HG03175 (cell line): ENCODE data around the gene SRSF1.
"Not testable (repeated sequence)": the region's sequence is repeated elsewhere in the genome, so short reads cannot be mapped to it uniquely, and the experiment has no call there.

Experiments
- ATAC-seq: cut with Tn5 transposase; IDR thresholded peaks from one replicate; pipeline ENCODE4 v1.9.1; 2021; ENCODE audit warnings: mild to moderate bottlenecking, moderate library complexity; ENCODE audit not compliant: unreplicated experiment

Gene SRSF1

DNA sequence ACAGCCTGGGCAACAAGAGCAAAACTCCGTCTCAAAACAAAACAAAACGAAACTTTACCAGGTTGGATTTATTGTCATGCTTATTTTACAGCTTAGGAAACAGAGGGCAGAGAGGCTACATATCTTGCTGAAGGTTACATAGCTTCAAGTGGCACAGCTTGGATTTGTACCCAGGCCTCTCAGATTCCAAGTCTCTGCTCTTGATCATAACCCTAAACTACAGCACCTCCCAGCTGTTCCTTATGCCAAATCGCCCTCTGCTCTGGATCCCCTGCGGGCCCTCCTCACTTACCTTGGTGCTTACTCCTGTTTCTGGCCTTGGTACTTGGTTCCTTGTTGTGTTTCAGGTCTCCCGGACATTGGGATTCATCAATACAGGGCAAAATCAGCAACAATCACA, 40.2 kb downstream of the SRSF1 start:
- no peak for ATAC-seq

DNA sequence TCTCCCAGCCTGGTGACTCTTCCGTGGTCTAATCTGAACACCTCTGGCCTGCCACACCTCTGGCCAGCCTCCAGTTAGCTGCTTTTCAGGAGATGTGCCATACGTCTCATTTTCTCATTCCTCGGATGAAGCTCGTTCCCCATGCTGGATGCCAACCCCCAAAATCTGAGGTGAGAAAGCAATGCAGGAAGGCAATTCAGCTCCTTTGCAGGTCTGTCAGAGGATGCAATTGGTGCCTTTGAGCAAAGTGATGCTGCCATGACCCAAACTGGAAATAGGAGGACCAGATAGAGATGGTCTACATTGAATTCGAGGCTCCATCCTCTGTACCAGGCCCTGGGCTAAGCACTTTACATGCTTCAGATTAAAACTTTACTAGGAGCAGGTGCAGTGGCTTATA, 40.8 kb downstream of the SRSF1 start:
- ATAC-seq, result no peak

DNA sequence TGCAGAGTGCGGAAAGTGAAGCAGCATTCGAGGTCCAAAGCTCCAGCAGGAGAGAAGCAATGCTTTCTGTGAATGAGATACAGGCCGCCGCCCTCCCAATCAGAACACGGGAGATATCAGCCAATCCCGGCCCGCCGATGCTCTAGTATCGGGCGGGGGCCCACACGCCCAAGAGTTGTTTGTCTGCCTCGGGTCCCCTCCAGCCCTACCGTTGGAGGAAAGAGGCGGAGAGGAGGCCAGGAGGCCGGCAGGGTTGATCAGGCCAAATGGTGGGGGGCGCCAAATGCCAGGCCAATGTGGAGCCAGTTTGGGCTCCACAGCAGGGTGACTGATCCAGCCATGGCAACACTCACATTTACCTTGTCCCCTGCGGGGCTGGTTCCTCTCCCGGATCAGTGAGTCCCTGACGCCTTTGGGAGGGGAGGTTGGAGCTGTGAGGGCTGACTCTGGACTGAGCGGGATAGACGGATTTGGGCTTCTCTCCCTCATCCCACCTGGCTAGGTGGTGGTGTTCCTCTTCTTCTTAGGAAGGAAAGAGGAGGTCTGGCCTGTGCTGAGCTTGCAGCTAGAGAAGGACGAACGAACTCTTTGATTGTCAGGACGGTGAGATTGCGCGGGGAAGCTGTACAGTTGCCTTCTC, 41.4 kb downstream of the SRSF1 start:
- no peak for ATAC-seq

DNA sequence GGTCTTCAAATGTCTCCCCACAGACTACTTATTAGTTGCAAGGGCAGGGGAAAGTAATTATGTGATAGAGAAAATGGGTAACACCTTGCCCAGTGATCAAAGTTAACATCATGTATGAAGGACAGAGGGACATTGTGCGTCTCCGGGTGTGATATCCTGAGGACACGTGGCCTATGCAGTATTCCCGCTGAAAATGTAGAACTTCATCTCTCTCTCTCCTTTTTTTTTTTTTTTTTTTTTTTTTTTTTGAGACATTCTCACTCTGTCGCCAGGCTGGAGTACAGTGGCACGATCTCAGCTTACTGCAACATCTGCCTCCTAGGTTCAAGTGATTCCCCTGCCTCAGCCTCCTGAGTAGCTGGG, 43.9 kb downstream of the SRSF1 start:
- ATAC-seq, result no peak

DNA sequence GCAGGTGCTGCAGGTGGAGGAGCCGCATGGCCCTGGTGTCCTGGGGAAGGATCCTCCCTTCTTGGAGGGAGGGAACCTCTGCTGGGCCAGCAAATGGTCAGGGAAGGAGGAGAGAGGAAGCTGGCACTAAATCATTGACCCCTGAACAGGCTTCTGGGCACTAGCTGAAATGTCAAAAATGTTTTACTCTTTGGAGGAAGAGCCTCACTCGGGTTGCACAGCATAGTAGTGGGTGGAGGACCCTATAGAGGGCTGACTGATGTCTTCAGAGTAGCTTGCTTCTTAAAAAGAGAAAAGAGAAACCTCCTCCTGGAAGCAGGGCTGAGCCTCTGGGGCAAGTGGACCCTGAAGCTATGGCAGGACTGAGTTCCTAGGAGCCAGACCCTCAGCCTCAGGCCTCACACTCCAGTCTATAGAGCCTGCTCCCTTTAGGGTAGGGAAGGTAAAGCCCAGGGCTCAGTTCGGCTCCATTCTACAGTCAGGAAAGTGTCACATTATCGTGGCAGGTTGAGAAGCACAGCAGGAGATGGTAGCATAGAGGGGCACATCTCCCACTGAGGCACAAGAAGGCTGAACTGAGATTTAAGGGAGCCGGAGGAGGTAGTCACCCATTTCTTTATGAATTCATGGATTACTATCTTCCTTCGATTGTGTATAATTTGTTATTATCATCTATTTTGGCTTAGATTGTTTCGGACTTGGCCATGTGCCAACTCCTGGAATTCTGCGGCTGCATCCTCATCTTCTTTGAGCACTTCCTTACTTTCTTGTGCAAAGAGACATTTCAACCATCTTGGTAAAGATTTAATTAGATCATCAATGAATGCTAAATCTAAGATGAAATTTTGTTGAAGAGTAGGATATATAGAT, 44.5 kb downstream of the SRSF1 start:
- no peak for ATAC-seq

DNA sequence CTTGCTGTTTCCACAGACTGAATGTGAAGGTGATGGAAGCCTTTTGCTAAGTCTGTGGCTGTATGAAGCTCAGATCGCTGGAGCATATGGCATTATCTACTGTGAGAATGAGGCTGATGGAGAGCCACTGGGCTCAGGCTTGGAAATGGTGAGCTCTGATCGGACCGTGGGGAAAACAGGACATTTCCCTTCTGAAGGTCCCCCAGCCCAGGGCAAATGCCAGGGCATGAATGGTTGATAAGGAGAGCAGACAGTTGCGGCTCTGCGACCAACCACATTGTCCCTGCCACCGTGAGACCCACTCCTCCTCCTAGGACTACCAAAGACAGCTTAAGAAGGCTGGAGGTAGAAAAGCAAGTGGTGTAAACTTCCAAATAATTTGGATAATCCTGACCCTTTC, 47.1 kb downstream of the SRSF1 start:
- no peak for ATAC-seq

DNA sequence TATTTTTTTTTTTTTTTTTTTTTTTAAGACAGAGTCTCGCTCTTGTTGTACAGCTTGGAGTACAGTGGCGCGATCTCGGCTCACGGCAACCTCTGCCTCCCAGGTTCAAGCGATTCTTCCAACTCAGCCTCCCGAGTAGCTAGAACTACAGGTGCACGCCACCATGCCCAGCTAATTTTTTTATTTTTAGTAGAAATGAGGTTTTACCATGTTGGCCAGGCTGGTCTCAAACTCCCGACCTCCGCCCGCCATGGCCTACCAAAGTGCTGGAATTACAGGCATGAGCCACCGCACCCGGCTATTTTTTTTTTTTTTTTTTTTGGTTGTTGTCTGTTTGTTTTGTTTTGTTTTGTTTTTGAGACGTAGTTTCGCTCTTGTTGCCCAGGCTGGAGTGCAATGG, 48.7 kb downstream of the SRSF1 start:
- not testable (repeated sequence) for ATAC-seq

DNA sequence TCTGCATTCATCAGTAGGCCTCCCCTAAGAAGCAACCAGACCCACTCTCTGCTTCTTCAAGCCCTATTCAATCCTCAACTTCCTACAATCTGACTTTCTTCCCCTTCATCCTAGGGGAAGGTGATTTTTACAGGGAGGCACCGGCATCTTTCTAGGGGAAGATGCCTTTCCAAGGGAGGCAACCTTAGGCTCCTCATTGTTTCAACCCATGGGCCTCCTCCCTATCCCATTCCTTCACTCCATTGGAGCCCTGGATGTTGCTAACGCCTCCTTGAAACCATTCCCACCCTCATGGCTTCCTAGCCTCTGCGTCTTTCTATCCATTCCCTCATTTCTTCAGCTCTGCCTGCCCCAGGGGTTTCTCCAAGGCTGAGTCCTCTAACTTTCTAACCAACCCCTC, 49.2 kb downstream of the SRSF1 start:
- ATAC-seq, result no peak

DNA sequence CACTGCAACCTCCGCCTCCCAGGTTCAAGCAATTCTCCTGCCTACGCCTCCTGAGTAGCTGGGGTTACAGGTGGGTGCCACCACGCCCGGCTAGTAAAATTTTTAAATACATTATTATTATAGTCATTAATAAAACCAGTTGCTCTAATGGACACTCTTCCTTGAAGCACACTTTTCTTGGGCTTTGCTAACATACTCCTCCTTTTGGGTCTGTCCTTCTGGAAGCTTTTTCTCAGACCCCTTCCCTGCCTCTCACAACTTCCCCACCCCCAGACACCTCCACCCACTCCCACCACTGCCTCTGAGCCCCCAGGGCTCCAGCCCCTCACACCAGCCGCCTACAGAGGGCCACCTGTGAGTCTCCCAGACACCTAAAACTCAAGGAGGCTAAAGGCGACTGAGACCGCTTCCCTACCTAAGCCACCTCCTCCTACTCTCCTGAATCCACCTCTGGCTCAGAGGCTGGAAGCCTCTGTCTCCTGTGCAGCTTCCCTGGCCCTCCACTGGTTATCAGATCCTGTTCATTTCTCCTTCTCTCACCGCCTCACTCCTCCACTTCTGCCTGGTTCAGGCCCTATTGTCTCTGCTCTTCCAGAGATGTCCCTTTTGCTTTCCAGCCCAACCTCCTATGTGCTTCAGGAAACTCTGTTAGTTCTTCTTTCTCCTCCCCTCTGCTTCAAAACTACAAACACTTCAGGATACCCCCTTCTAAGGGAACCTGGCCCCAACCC, 49.8 kb downstream of the SRSF1 start:
- no peak for ATAC-seq

DNA sequence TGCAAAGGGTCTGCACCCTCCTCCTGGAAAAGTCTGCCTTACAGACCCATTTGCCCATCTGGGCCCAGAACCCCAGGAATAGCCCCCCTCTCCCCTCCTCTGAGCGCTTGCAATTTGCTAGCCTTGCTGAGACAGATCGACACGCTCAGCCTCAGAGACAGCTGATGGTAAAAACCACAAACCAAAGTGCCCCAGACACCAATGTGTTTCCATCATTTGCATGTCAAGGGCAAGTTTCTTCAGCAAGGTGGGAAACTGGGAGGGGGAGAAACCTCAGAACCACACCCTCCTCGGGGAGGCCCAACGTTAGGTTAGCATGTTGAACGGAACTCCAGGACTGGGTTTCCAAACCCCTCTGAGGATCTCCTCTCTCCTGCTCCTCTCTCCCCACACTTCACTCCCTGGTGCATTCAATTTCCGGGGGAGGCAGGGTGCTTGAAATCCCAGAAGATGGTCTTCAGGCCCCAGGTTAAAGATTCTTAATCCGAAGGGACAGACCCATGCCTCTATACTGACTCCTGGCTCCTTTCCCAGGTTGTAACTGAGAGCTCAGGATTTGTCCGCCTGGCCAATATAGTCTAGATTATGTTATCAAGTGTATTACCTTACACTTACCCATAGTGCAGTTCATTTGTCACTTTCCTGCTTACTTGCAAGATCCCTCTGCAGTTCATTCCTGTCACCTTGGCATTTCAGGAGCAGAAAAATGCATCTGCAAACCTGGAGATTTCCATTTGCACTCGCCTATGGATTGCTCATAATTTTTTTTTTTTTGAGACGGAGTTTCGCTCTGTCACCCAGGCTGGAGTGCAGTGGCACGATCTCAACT, 50.5 kb downstream of the SRSF1 start:
- no peak for ATAC-seq

DNA sequence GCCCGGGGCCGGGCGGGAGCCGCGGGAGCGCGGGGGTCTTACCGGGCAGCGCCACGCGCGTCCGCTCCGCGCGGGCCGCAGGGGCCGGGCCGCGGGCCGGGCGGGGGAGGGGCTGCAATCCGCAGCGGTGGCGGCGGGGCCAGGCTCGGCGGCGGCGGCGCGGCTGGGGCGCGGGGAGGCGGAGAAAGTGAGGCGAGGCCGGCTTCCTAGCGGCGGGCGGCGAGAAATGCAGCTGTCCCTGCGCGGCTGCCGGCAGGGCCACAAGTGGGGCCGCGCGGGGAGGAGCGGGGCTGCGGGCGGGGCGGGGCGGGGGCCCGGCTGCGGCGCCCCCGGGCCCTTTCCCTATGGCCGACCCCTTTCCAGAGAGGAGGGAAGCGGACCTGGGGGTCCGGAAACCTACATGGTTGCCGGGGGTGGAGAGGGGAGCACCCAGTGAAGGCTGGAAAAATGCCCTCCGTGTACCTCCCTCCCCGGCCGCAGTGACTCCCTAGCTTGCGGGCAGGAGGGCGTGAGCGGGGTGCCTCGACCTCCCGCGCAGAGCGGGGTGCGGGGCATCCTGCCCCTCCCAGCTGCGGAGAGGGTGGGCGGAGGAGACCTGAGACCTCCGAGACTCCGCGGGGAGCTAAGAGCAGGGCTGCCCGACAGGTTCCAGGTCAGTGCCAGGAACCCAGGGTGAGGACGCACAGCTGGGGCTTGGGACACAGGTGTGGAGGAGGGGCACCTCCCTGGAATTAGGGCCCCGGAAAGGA, 51.7 kb downstream of the SRSF1 start, which contains the start of gene CUEDC1:
Gene CUEDC1 (minus strand): TSS at position 230 of the 749 bp plus-strand sequence. CDS start 69,848 bp downstream, outside the sequence.
- no peak for ATAC-seq

DNA sequence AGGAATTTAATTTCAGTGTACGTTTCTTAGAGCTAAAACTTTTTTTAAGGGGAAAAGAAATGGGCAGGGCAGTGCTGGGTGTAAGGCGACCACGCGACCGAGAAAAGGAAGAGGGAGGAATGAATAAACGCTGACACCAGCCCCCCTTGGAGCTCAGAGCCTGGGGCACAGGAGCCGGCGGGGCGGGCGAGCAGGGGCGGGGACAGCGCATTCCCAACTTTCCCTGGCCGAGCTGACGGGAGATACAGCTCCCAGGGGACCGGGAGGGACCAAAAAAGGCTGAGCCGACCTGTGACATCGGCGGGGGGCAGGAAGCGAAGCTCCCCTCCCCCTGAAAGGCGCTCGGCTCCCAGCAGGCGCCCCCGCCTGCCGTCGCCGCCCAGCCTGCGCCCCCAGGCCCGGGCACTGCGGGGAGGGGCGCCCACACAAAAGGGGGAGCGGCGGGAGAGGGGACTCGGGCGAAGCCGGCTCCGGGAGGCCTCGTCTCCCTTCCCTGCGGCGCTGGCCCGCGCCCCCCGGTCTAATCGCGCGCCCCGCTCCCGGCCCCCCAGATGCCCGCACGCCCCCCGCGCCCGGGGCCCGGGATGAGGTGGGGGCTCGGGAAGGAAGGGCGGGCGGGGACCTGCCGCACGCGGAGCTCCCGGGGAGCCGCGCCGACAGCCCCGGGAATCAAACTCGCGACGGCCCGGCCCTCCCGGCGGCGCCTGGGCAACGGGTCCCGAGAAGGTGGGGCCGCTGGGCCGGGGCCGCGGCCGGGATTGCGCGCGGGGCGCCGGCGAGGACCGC, 52.5 kb downstream of the SRSF1 start:
- ATAC-seq, result no peak

DNA sequence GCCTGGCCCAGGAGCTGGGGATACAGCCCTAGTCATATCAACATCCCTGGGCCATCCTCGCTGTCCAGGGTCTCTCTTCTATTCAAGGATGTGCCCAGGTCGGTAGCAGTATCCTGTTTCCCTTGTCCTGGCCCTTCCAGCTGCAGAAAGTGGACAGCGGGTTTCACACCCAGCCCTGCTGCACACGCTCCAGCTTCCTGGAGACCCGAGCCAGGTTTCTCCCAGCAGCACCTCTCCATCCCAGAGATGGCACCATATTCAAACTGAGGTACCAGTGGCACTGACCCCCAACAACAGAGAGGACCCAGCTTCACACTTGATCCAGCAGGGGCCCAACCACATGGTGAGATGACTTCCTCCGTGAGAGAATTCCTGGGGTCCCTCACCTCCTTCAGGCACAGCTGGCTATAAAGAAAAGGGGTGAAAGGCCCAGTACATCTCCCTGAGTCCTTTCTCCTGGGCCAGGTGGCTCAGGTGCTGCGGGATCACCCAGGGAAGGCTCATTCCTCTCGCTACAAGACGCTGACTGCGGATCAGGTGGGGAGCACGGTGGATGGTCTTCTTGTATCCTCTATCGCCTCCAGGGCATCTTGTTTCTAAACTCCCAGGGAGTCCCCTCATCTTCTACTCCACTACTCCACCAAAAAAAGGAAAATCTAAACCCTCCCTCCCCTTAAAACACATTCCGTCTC, 53.2 kb downstream of the SRSF1 start:
- ATAC-seq, result no peak
